Stimulated activated CD4-positive, alpha-beta T cell treated with anti-CD3 and anti-CD28 coated beads, TNF-alpha, amount 100 ng/mL, for 1 hour (primary cell): ENCODE results near the gene SPTBN1.

Experiments used
- DNase-seq, 3 donors: peaks; one replicate each; pipeline ENCODE4 v3.0.0-alpha.2; 2020; ENCODE audit warnings: low read depth in 3 of 3, low spot score in 1 of 3

The SPTBN1 gene

GRCh38 chr2:54455563-54456361, at the start of gene SPTBN1:
TSS of gene SPTBN1 (plus strand) at chr2:54456327. CDS start at chr2:54526419, 70,092 bp downstream.
- no peak for DNase-seq

GRCh38 chr2:54407693-54408092, 48.4 kb upstream of the SPTBN1 start:
- no peak for DNase-seq

- no peak for DNase-seq
Measured at GRCh38 chr2:54408288-54408687, 47.8 kb upstream of the SPTBN1 start.

- DNase-seq = no peak
Measured at GRCh38 chr2:54409752-54410151, 46.4 kb upstream of the SPTBN1 start.

- no peak for DNase-seq
Measured at GRCh38 chr2:54411801-54412354, 44.2 kb upstream of the SPTBN1 start.

DNA sequence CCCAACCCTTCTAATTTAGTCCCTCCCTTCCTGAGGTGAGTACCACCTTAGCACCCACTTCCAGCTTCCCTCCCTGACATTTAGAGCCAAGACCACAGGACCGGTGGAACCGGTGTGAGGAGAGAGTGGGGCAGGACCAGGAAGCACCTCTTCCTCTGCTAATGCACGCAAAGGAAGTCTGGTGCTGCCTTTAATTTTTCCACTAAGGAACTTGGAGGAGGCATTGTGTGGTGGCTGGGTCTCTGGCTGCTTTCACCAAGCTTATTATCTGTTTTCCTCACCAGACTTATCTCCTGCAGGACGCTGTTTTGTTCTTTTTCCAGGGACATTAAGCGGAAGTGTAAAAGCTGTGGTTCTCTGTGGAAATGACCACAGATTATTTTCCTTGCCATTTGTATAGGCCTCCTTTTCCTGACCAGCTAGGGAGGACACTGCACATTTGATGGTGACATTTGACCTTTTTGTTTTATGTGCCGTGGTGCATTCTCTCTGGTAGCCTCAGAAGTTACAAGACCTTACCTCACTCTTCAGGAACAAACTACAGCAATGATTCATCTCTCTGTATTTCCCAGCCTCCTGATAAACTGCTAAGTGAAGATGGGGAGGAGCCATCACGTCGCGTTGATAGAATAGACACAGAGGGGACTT, 39.8 kb upstream of the SPTBN1 start:
- no peak for DNase-seq

- no peak for DNase-seq
Measured at GRCh38 chr2:54416938-54417337, 39.2 kb upstream of the SPTBN1 start.

DNA sequence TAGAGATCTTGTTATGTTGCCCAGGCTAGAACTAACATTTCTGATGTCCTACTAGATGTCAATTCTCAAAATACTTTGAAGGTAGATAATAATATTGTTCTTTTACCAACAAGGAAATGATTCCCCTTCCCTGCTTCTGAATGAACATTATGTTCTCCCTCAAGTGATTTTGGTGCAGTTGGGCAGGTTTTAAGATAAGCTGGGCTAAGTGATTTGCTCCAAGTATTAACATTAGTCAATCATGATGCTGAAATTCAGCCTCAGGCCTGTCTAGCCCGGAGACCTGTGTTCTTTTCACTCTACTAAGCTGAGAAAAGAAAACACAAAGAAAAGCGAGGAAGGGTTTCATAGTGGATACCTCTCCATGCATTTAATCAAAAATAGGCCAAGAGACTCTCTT, 38.5 kb upstream of the SPTBN1 start:
- no peak for DNase-seq

GRCh38 chr2:54419388-54419787, 36.7 kb upstream of the SPTBN1 start:
- no peak for DNase-seq

DNA sequence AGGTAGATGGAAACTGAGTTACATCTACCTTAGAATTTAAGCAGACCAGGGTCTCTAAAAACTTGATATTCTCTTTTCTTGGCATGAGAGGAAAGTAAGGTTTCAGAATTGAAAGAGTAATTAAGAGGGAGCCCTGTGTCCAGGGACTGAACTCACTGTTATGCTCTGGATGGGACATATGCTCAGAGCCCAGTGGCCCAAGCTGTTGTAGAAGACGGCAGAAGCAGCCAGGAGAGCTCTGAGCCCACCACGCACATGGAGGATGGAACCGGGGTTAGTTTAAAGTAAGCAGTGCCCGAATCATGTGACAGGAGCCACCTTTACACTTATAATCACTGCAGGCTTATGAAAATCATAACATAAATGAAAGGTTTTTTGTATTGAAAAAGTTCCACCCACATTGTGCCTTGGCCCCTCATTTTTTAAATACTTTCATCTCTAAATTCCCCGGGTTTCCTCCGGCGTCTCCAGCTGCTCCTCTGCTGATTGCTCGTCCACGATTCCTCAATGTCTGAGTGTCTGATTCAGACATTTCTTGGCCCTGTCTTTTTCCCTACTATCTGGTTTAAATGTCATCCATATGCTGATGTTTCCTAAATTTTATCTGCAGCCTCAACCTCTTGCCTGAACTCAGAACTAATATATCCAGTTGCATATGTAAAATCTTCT, 36.1 kb upstream of the SPTBN1 start:
- no peak for DNase-seq

DNA sequence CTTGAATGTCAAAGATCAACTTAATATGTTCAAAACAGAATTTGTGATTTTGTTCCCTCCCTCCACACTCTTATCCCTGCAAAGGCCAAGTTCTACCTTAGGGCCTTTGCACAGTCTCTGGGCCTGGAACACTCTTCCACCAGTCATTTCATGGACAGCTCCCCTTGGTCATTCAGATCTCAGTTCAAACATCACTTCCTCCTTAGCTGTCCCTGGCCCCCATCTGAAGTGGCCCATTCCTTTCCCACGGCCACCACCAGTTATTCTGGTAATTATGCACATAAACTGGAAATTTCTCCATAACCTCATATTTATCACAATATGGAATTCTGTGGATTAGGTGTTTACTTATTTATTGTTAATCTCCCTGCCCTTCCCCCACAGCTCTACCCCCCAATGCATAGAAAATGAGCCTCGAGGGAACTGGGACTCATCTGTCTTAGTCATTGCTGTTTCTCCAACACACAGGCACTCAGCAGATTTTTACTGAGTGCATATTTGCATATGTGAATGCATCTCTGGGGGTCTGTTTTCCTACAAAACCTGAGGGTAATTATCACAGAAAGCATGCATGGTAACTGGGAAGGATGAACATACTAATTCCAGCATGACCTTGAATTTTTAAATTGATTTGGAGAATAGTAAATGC, 35.5 kb upstream of the SPTBN1 start:
- no peak for DNase-seq

GRCh38 chr2:54422072-54422581, 34.0 kb upstream of the SPTBN1 start:
- DNase-seq = no peak

DNA sequence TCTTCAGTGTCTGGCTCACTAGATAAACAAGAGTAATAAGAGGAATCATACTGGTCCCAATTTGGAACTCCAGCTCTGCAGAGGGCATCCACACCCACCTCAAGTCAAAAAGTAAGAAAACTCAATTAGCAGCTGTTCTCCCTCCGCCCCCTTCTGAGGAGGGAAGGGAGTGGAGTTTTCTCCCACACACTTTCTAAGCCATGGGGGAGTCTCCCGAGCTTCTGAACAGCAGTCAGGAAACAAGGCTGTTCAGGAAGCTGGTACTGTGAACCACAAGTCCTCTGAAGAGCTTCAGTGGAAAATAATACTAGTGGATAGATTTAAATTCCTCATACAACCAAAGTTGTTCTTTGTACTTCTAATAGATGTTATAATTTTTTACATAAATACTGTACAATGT, 32.9 kb upstream of the SPTBN1 start:
- DNase-seq = no peak

- DNase-seq = no peak
Measured at GRCh38 chr2:54424555-54425163, 31.5 kb upstream of the SPTBN1 start.

DNA sequence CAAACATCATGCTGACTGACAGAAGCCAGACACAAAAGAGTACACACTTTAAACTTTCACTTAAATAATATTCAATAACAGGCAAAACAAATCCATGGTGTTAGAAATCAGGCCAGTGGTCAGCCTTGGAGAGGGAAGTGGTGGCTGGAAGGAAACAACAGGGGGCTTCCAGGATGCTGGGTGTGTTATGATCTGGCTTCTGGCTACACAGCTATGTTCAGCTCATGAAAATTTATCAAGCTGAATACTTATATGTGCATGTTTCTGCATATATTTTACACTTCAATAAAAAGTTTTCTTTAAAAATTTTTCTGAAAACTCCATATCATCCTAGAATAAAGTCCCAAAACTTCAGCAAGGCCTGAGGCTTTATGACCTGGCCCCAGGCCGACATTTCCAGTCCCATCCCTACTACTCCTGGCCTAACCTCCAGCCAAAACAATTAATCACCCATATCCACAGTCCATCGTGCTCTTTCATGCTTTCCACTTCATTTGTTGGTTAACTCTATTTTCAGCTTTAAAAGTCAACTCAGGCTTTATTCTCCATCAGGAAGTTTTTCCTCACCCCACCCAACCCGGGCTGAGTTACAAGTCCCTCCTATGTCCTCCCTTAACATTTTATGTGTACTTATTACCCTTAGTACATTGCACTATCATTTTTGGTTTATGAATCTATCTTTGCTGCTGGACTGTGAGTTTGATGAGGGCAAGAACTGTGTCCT, 27.9 kb upstream of the SPTBN1 start:
- DNase-seq = no peak

DNA sequence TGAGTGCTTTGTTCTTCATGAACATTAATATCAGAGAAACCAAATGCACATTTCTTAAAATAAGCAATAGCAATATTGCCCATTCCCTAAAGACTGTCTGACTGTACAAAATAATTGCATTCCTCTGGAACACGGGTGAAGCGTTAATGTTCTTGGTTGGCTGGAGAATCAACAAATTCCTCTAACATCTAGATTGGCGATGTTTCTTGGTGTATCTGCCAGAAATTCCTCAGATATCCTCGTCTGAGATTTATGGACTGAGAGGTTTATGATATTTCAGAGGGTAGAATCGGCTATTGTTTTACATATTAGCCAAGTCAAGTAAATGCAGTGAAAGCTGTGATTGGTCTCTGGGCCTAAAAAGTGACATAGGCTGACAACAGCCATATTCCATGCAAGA, 27.1 kb upstream of the SPTBN1 start:
- DNase-seq = no peak

GRCh38 chr2:54429811-54430551, 26.1 kb upstream of the SPTBN1 start:
- no peak for DNase-seq

- no peak for DNase-seq
Measured at GRCh38 chr2:54430649-54431048, 25.5 kb upstream of the SPTBN1 start.

DNA sequence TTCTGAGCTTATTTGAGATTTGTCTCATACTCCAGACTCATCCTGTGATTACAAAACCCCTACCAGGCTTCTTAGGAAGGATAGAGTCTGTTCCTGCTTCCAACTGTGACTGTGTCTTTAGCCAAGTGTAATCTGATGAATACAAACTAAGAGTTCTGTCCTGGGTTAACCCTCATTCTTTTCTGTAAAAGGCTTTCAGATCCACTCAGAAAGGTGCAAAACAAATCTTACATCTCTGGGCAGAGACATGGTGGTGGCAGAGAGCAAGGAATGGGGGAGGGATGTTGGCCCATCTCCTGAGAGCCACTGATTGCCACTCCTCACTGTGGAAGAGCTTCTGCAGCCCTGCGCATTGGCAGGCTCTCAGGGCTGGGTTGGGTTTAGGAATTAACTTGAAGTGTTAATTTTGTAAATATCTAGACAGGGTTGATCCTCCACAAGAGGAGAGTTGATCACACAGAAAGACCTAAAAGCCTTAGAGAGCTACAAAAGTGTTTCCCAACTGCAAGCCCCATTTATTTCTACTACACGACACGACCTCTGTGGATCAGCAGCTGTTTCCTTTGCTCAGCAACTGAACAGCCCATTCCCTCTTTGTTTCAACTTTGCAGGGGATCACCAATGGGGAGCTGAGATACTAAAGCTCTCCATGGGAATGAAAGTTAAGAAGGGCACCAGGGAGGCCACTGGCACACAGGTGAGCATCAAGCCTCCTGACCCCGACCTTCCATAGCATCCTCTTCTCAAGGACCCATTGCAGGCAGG, 23.7 kb upstream of the SPTBN1 start:
- no peak for DNase-seq
